Panc1 (cell line): ENCODE data around the gene CASR. TPM values are rescaled to one million over a fixed set of nuclear protein-coding genes. Genes with fewer than 3 reads are reported as not detected.

Source experiments
- ATAC-seq: fragments of 200-7000 bp; cut with Tn5 transposase; 2 replicates; pipeline ENCODE4 v1.9.1; 2020; ENCODE audit warnings: mild to moderate bottlenecking, moderate library complexity
- BruUV-seq: library from RNA; stranded (reverse); fragments of 400-500 nt; replicated peaks from 2 replicates; lab custom pipeline; 2021; lab: Mats Ljungman, UMichigan
- CTCF ChIA-PET: fragments of 300-600 bp; sonication (Branson Sonifier 250); formaldehyde crosslinking; loops from one replicate; lab custom pipeline; 2022; ENCODE audit warnings: antibody characterized with exemption; lab: Charles Lee
- POLR2A ChIA-PET: fragments of 300-600 bp; sonication (Branson Sonifier 250); formaldehyde crosslinking; loops from one replicate; lab custom pipeline; 2022; ENCODE audit warnings: antibody characterized with exemption; lab: Charles Lee
- DNase-seq: peaks from one replicate; pipeline ENCODE4 v3.0.0-alpha.2; 2010; ENCODE audit warnings: low read depth, low spot score
- H3K27ac ChIP-seq: 2 replicates; pipeline ENCODE4 v1.5.1; 2011; ENCODE audit warnings: mild to moderate bottlenecking, low read length, inconsistent platforms
- H3K27me3 ChIP-seq: fragments of 200-500 bp; sonication (Bioruptor generic); 2 replicates; pipeline ENCODE4 v1.6.0; 2014; ENCODE audit warnings: low read length, inconsistent platforms; ENCODE audit not compliant: control insufficient read depth, insufficient read depth
- H3K36me3 ChIP-seq: fragments of 200-500 bp; sonication (Bioruptor generic); 2 replicates; pipeline ENCODE4 v1.5.1; 2014; ENCODE audit warnings: inconsistent platforms, mild to moderate bottlenecking, low read length, moderate library complexity; ENCODE audit not compliant: control insufficient read depth, insufficient read depth
- H3K4me1 ChIP-seq: 2 replicates; pipeline ENCODE4 v1.5.1; 2011; ENCODE audit warnings: inconsistent platforms, mild to moderate bottlenecking, low read length, moderate library complexity; ENCODE audit not compliant: control insufficient read depth, insufficient read depth
- H3K4me3 ChIP-seq, 2 experiments: 2 replicates each; pipeline ENCODE4 v1.5.1; 2011 to 2012; ENCODE audit warnings: low read depth in 2 of 2, low read length in 2 of 2, mild to moderate bottlenecking in 2 of 2, inconsistent platforms in 1 of 2, moderate library complexity in 1 of 2
- H3K9me3 ChIP-seq: fragments of 200-500 bp; sonication (Bioruptor generic); 2 replicates; pipeline ENCODE4 v1.5.1; 2014; ENCODE audit warnings: low read depth, mild to moderate bottlenecking, inconsistent platforms, low read length, moderate library complexity; ENCODE audit not compliant: control insufficient read depth, insufficient read depth
- POLR2AphosphoS5 ChIP-seq: IDR thresholded peaks from 2 replicates; pipeline ENCODE4 v1.6.1; 2012; ENCODE audit warnings: mild to moderate bottlenecking, low read depth, low read length, moderate library complexity
- SIN3A ChIP-seq: IDR thresholded peaks from 2 replicates; pipeline ENCODE4 v1.6.1; 2012; ENCODE audit warnings: low read depth, mild to moderate bottlenecking, low read length, moderate library complexity, borderline replicate concordance; ENCODE audit not compliant: insufficient read depth
- TCF7L2 ChIP-seq: IDR thresholded peaks from 2 replicates; pipeline ENCODE4 v1.6.1; 2011; ENCODE audit warnings: mild to moderate bottlenecking, low read depth, low read length, inconsistent platforms
- in situ Hi-C: cut with HindIII; loops from 2 replicates; pipeline ENCODE4 v1.10.0; 2016; ENCODE audit warnings: low sequenced_read_pairs, low pct_unique_long_range_greater_than_20kb
- intact Hi-C: fragments of 100-400 bp; cut with micrococcal nuclease; formaldehyde crosslinking; loops from one replicate; pipeline ENCODE4 v1.10.0; 2022; ENCODE audit not compliant: unreplicated experiment
- total RNA-seq: library from RNA; stranded (reverse); gene quantifications from one replicate; pipeline ENCODE4 v1.2.1, GENCODE V29; 2021; ENCODE audit not compliant: unreplicated experiment
- TF ChIP-seq, protein P1 (sequence below), 2 experiments: IDR thresholded peaks; 2 replicates each; pipeline ENCODE4 v1.6.1; 2011 to 2012; ENCODE audit warnings: low read depth in 2 of 2, control low read depth in 1 of 2, low read length in 1 of 2, mild to moderate bottlenecking in 1 of 2, moderate library complexity in 1 of 2; ENCODE audit not compliant: insufficient read depth in 1 of 2
- TF ChIP-seq, protein P2 (sequence below): fragments of 450-650 bp; IDR thresholded peaks from 2 replicates; pipeline ENCODE4 v1.5.1; 2017; ENCODE audit warnings: mild to moderate bottlenecking

CASR gene
- total RNA-seq, 1 experiment from 2014 or later, result not detected

DNA sequence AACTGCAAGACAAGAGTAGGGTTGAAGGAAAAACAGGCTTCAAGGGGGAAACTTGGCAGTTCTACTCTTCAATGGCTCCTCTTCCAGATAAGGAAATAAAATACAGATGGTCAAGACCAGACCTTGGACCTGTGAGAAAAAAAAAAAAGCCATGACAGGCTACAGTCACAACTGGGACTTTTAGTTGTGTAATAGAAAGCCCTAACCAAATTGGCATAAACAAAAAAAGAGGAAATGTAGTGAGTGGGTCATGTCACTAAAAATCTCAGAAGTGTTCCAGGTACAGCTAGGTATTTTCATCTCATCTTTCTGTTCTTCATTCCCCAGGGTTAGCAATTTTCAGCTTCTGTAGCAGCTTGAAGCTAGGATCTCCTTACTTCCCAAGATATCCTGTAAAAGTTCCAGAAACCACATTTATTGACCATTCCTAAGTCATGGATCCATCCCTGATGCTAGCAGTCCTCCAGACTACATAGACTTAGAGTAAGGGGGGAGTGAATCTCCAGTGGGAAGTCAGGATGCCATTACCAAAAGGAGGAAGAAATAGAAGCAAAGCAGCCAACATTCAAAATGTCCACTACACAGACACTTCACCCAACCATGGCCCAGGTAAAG lies 80.6 kb downstream of the CASR start:
- intact Hi-C loops (no loop called here), in situ Hi-C loops (no loop called here)
- H3K9me3 ChIP-seq, result no peaks in the 10 kb centered on the region
- TF ChIP-seq TCF7L2, result no peak
- TF ChIP-seq POLR2AphosphoS5, result no peak
- TF ChIP-seq, protein P1, sequence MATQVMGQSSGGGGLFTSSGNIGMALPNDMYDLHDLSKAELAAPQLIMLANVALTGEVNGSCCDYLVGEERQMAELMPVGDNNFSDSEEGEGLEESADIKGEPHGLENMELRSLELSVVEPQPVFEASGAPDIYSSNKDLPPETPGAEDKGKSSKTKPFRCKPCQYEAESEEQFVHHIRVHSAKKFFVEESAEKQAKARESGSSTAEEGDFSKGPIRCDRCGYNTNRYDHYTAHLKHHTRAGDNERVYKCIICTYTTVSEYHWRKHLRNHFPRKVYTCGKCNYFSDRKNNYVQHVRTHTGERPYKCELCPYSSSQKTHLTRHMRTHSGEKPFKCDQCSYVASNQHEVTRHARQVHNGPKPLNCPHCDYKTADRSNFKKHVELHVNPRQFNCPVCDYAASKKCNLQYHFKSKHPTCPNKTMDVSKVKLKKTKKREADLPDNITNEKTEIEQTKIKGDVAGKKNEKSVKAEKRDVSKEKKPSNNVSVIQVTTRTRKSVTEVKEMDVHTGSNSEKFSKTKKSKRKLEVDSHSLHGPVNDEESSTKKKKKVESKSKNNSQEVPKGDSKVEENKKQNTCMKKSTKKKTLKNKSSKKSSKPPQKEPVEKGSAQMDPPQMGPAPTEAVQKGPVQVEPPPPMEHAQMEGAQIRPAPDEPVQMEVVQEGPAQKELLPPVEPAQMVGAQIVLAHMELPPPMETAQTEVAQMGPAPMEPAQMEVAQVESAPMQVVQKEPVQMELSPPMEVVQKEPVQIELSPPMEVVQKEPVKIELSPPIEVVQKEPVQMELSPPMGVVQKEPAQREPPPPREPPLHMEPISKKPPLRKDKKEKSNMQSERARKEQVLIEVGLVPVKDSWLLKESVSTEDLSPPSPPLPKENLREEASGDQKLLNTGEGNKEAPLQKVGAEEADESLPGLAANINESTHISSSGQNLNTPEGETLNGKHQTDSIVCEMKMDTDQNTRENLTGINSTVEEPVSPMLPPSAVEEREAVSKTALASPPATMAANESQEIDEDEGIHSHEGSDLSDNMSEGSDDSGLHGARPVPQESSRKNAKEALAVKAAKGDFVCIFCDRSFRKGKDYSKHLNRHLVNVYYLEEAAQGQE (IDR thresholded peaks at IDR 0.05; ENCODE audit: insufficient read depth in 1 of 2, low read depth in 2 of 2, low read length in 1 of 2), result no peak
- TF ChIP-seq, protein P2, sequence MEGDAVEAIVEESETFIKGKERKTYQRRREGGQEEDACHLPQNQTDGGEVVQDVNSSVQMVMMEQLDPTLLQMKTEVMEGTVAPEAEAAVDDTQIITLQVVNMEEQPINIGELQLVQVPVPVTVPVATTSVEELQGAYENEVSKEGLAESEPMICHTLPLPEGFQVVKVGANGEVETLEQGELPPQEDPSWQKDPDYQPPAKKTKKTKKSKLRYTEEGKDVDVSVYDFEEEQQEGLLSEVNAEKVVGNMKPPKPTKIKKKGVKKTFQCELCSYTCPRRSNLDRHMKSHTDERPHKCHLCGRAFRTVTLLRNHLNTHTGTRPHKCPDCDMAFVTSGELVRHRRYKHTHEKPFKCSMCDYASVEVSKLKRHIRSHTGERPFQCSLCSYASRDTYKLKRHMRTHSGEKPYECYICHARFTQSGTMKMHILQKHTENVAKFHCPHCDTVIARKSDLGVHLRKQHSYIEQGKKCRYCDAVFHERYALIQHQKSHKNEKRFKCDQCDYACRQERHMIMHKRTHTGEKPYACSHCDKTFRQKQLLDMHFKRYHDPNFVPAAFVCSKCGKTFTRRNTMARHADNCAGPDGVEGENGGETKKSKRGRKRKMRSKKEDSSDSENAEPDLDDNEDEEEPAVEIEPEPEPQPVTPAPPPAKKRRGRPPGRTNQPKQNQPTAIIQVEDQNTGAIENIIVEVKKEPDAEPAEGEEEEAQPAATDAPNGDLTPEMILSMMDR, result no peak
- no peak for TF ChIP-seq SIN3A
- CTCF ChIA-PET, result no interaction called here
- DNase-seq (no peak), ATAC-seq (no peak)
- no peak overlapping the region for H3K4me3 ChIP-seq
- H3K36me3 ChIP-seq, result no peaks in the 10 kb centered on the region
- POLR2A ChIA-PET, result interaction anchor here (0.7 kb wide), 1 partner anchor 9 kb away, joined by 3 read pairs; no protein-coding TSS in a partner anchor
- peaks cover 27% of the 10 kb centered on the region for H3K27me3 ChIP-seq
- no peaks in the 10 kb centered on the region for H3K4me1 ChIP-seq
- no peak overlapping the region for H3K27ac ChIP-seq
- no TSS peak for BruUV-seq

- intact Hi-C loops (no loop called here), in situ Hi-C loops (no loop called here)
- Histone ChIP-seq H3K36me3 (no peaks in the 10 kb centered on the region), H3K27ac (no peak overlapping the region), H3K9me3 (no peaks in the 10 kb centered on the region), H3K27me3 (peaks cover 17% of the 10 kb centered on the region; the same call in 1 of the 2 replicates), H3K4me3 (no peak overlapping the region), H3K4me1 (no peaks in the 10 kb centered on the region)
- BruUV-seq, result no TSS peak
- no peak for ATAC-seq
- DNase-seq, result no peak
- CTCF ChIA-PET, result no interaction called here
- POLR2A ChIA-PET, result no interaction called here
- TF ChIP-seq POLR2AphosphoS5 (no peak), TCF7L2 (no peak), SIN3A (no peak)
- TF ChIP-seq, protein P1 (IDR thresholded peaks at IDR 0.05; ENCODE audit: insufficient read depth in 1 of 2, low read depth in 2 of 2, low read length in 1 of 2), result no peak
- TF ChIP-seq, protein P2, result no peak; the same call in 1 of the 2 replicates
Observed at GRCh38 chr3:122265957-122266356, 82.5 kb downstream of the CASR start.
